ENCODE measurements around the gene VPS37D.

VPS37D gene

GRCh38 chr7:73623798-73624668 is 43.6 kb upstream of the VPS37D start, which contains the start of gene MLXIPL:
TSS of gene MLXIPL (minus strand) at chr7:73624522. CDS start at chr7:73624492, 30 bp downstream.
- Histone ChIP-seq H3K27ac (ENCODE audit: low read length) (no peak within 1 kb of the TSS), H4K20me1 (ENCODE audit: insufficient read depth, low read length) (no peaks in the 10 kb centered on the region), H3K9me3 (replicated peaks; ENCODE audit: insufficient read depth, low read length) (no peaks in the 10 kb centered on the region), H3K27me3 (replicated peaks; ENCODE audit: insufficient read depth, low read length) (peaks cover 55% of the 10 kb centered on the region), H3K9me2 (replicated peaks; ENCODE audit: insufficient read depth, low read length) (no peaks in the 10 kb centered on the region), H3K4me3 (ENCODE audit: low read length) (no peak within 1 kb of the TSS), H3K36me3 (replicated peaks; ENCODE audit: insufficient read depth, low read length) (no peaks in the 10 kb centered on the region), H3K4me1 (ENCODE audit: low read length) (no peaks in the 10 kb centered on the region), H3K79me2 (ENCODE audit: low read length) (no peaks in the 10 kb centered on the region), H3K4me2 (ENCODE audit: low read depth, low read length) (no peak within 1 kb of the TSS), H3K9ac (ENCODE audit: low read length) (no peak within 1 kb of the TSS), H3F3A (ENCODE audit: insufficient read depth, low read length) (no peaks in the 10 kb centered on the region), H2AFZ (ENCODE audit: low read length) (no peak within 1 kb of the TSS)
- TF ChIP-seq CTCF (IDR thresholded peaks at IDR 0.05; ENCODE audit: low read length) (no peak), EZH2phosphoT487 (IDR thresholded peaks at IDR 0.05; ENCODE audit: low read length) (no peak), EZH2 (optimal IDR thresholded peaks at IDR 0.05; ENCODE audit: low read depth, low read length) (no peak)
- no peak for DNase-seq

GRCh38 chr7:73624669-73625001 is 43.0 kb upstream of the VPS37D start:
- no peak overlapping the region for H3K4me3 ChIP-seq (ENCODE audit: low read length)
- H3K9me3 ChIP-seq (replicated peaks; ENCODE audit: insufficient read depth, low read length), result no peaks in the 10 kb centered on the region
- H2AFZ ChIP-seq (ENCODE audit: low read length), result no peak overlapping the region
- no peaks in the 10 kb centered on the region for H3K9me2 ChIP-seq (replicated peaks; ENCODE audit: insufficient read depth, low read length)
- H3K36me3 ChIP-seq (replicated peaks; ENCODE audit: insufficient read depth, low read length), result no peaks in the 10 kb centered on the region
- H4K20me1 ChIP-seq (ENCODE audit: insufficient read depth, low read length), result no peaks in the 10 kb centered on the region
- no peak overlapping the region for H3K9ac ChIP-seq (ENCODE audit: low read length)
- no peak overlapping the region for H3K4me2 ChIP-seq (ENCODE audit: low read depth, low read length)
- no peak overlapping the region for H3K27ac ChIP-seq (ENCODE audit: low read length)
- TF ChIP-seq CTCF (IDR thresholded peaks at IDR 0.05; ENCODE audit: low read length) (no peak), EZH2 (optimal IDR thresholded peaks at IDR 0.05; ENCODE audit: low read depth, low read length) (no peak), EZH2phosphoT487 (IDR thresholded peaks at IDR 0.05; ENCODE audit: low read length) (no peak)
- peaks cover 59% of the 10 kb centered on the region for H3K27me3 ChIP-seq (replicated peaks; ENCODE audit: insufficient read depth, low read length)
- no peaks in the 10 kb centered on the region for H3F3A ChIP-seq (ENCODE audit: insufficient read depth, low read length)
- H3K79me2 ChIP-seq (ENCODE audit: low read length), result no peaks in the 10 kb centered on the region
- H3K4me1 ChIP-seq (ENCODE audit: low read length), result no peaks in the 10 kb centered on the region
- DNase-seq, result no peak

GRCh38 chr7:73625276-73625675 is 42.4 kb upstream of the VPS37D start:
- Histone ChIP-seq H3K4me1 (ENCODE audit: low read length) (no peaks in the 10 kb centered on the region), H3K79me2 (ENCODE audit: low read length) (no peaks in the 10 kb centered on the region), H2AFZ (ENCODE audit: low read length) (no peak overlapping the region), H3K4me2 (ENCODE audit: low read depth, low read length) (no peak overlapping the region), H3K36me3 (replicated peaks; ENCODE audit: insufficient read depth, low read length) (no peaks in the 10 kb centered on the region), H3F3A (ENCODE audit: insufficient read depth, low read length) (no peaks in the 10 kb centered on the region), H3K4me3 (ENCODE audit: low read length) (no peak overlapping the region), H3K9me2 (replicated peaks; ENCODE audit: insufficient read depth, low read length) (no peaks in the 10 kb centered on the region), H3K9me3 (replicated peaks; ENCODE audit: insufficient read depth, low read length) (no peaks in the 10 kb centered on the region), H3K27ac (ENCODE audit: low read length) (no peak overlapping the region), H4K20me1 (ENCODE audit: insufficient read depth, low read length) (no peaks in the 10 kb centered on the region), H3K9ac (ENCODE audit: low read length) (no peak overlapping the region), H3K27me3 (replicated peaks; ENCODE audit: insufficient read depth, low read length) (peaks cover 60% of the 10 kb centered on the region)
- no peak for DNase-seq
- TF ChIP-seq CTCF (IDR thresholded peaks at IDR 0.05; ENCODE audit: low read length) (no peak), EZH2 (optimal IDR thresholded peaks at IDR 0.05; ENCODE audit: low read depth, low read length) (no peak), EZH2phosphoT487 (IDR thresholded peaks at IDR 0.05; ENCODE audit: low read length) (no peak)
